GM06990 (cell line): Measurements from ENCODE around the gene MICAL3.

Source experiments
- DNase-seq: peaks from one replicate; pipeline ENCODE4 v3.0.0-alpha.2; 2011; ENCODE audit not compliant: insufficient read length; ENCODE audit errors: extremely low read depth
- H3K27me3 ChIP-seq: replicated peaks from 2 replicates; pipeline ENCODE4 v1.6.0; 2011; ENCODE audit warnings: low read length; ENCODE audit not compliant: control insufficient read depth, insufficient read depth
- H3K36me3 ChIP-seq: 2 replicates; pipeline ENCODE4 v1.5.1; 2011; ENCODE audit warnings: low read length; ENCODE audit not compliant: control insufficient read depth, insufficient read depth
- H3K4me3 ChIP-seq: replicated peaks from 2 replicates; pipeline ENCODE4 v1.5.1; 2011; ENCODE audit warnings: low read depth, mild to moderate bottlenecking, control low read depth, low read length
- CTCF ChIP-seq: IDR thresholded peaks from 2 replicates; pipeline ENCODE4 v1.5.1; 2011; ENCODE audit warnings: low read length, control low read depth, mild to moderate bottlenecking, inconsistent platforms; ENCODE audit not compliant: insufficient read depth, poor library complexity, severe bottlenecking

MICAL3 gene

GRCh38 chr22:17971711-17972110, 52.6 kb downstream of the MICAL3 start:
- DNase-seq: no peak
- Histone ChIP-seq H3K4me3 (no peak overlapping the region), H3K27me3 (no peaks in the 10 kb centered on the region; the same call in 1 of the 2 replicates), H3K36me3 (peaks cover 2% of the 10 kb centered on the region)
- TF ChIP-seq CTCF: no peak

- DNase-seq: no peak
- no peak overlapping the region for H3K4me3 ChIP-seq
Observed at GRCh38 chr22:17970201-17970708, 54.1 kb downstream of the MICAL3 start.

GRCh38 chr22:17969701-17970113, 54.7 kb downstream of the MICAL3 start:
- Histone ChIP-seq H3K27me3 (no peaks in the 10 kb centered on the region; the same call in 1 of the 2 replicates), H3K4me3 (no peak overlapping the region), H3K36me3 (peaks cover 2% of the 10 kb centered on the region)
- no peak for TF ChIP-seq CTCF
- no peak for DNase-seq

More at GRCh38 chr22:17970201-17970708, 54.1 kb downstream of the MICAL3 start:
- peaks cover 2% of the 10 kb centered on the region for H3K36me3 ChIP-seq
- TF ChIP-seq CTCF: no peak
- H3K27me3 ChIP-seq: no peaks in the 10 kb centered on the region; the same call in 1 of the 2 replicates

GRCh38 chr22:17968126-17968525, 56.2 kb downstream of the MICAL3 start:
- Histone ChIP-seq H3K4me3 (no peak overlapping the region), H3K27me3 (no peaks in the 10 kb centered on the region; the same call in 1 of the 2 replicates), H3K36me3 (no peaks in the 10 kb centered on the region)
- DNase-seq: no peak
- no peak for TF ChIP-seq CTCF

GRCh38 chr22:17966403-17966717, 58.0 kb downstream of the MICAL3 start:
- Histone ChIP-seq H3K36me3 (no peaks in the 10 kb centered on the region; the same call in 1 of the 2 replicates), H3K4me3 (no peak overlapping the region), H3K27me3 (no peaks in the 10 kb centered on the region; the same call in 1 of the 2 replicates)
- no peak for DNase-seq
- TF ChIP-seq CTCF: no peak
